Measurements from ENCODE around the gene CD4.

Gene CD4

GRCh38 chr12:6828781-6829535 lies 39.6 kb downstream of the CD4 start:
- DNase-seq (ENCODE audit: low read depth) = peak; percentile 33

- no peak for DNase-seq (ENCODE audit: low read depth)
Measured at GRCh38 chr12:6829536-6830220, 40.4 kb downstream of the CD4 start.

GRCh38 chr12:6830286-6830890 lies 41.1 kb downstream of the CD4 start:
- no peak for DNase-seq (ENCODE audit: low read depth)

- no peak for DNase-seq (ENCODE audit: low read depth)
Measured at GRCh38 chr12:6830999-6831398, 41.7 kb downstream of the CD4 start.

- no peak for DNase-seq (ENCODE audit: low read depth)
Measured at GRCh38 chr12:6831450-6831995, 42.2 kb downstream of the CD4 start.

- DNase-seq (ENCODE audit: low read depth) = no peak
Measured at GRCh38 chr12:6832125-6832524, 42.8 kb downstream of the CD4 start.

- DNase-seq (ENCODE audit: low read depth) = no peak
Measured at GRCh38 chr12:6833189-6833890, 44.0 kb downstream of the CD4 start.

GRCh38 chr12:6834254-6834653 lies 44.9 kb downstream of the CD4 start:
- DNase-seq (ENCODE audit: low read depth) = no peak

GRCh38 chr12:6834873-6835272 lies 45.5 kb downstream of the CD4 start:
- DNase-seq (ENCODE audit: low read depth) = no peak

GRCh38 chr12:6836851-6837250 lies 47.5 kb downstream of the CD4 start:
- DNase-seq (ENCODE audit: low read depth) = no peak

GRCh38 chr12:6837370-6838060 lies 48.2 kb downstream of the CD4 start:
- DNase-seq (ENCODE audit: low read depth) = no peak

- DNase-seq (ENCODE audit: low read depth) = no peak
Measured at GRCh38 chr12:6838854-6839253, 49.5 kb downstream of the CD4 start.

- DNase-seq (ENCODE audit: low read depth) = no peak
Measured at GRCh38 chr12:6839482-6840201, 50.3 kb downstream of the CD4 start.

- DNase-seq (ENCODE audit: low read depth) = no peak
Measured at GRCh38 chr12:6840330-6840729, 51.0 kb downstream of the CD4 start.

GRCh38 chr12:6840761-6841515 lies 51.6 kb downstream of the CD4 start, which contains the start of gene GNB3:
Gene GNB3 (plus strand): TSS chr12:6840925. CDS start chr12:6841288, 363 bp downstream.
- DNase-seq (ENCODE audit: low read depth) = no peak

GRCh38 chr12:6842075-6842474 lies 52.7 kb downstream of the CD4 start:
- no peak for DNase-seq (ENCODE audit: low read depth)

- no peak for DNase-seq (ENCODE audit: low read depth)
Measured at GRCh38 chr12:6843118-6843902, 54.0 kb downstream of the CD4 start.

GRCh38 chr12:6845395-6845794 lies 56.1 kb downstream of the CD4 start:
- DNase-seq (ENCODE audit: low read depth) = no peak

- no peak for DNase-seq (ENCODE audit: low read depth)
Measured at GRCh38 chr12:6846316-6846869, 57.1 kb downstream of the CD4 start.

Measured in activated T-helper 1 cell treated with Interleukin-2 at 50 U/mL for 16 hours (primary cell).